ENCODE measurements around the gene PPP3CA.
"Not testable (repeated sequence)": the region's sequence is repeated elsewhere in the genome, so short reads cannot be mapped to it uniquely, and the experiment has no call there.

PPP3CA gene

GRCh38 chr4:101141855-101142254 is 205.5 kb downstream of the PPP3CA start:
- no peak for DNase-seq (ENCODE audit: low spot score)

- no peak for DNase-seq (ENCODE audit: low spot score)
Observed at GRCh38 chr4:101141230-101141629, 206.1 kb downstream of the PPP3CA start.

- no peak for DNase-seq (ENCODE audit: low spot score)
Observed at GRCh38 chr4:101140228-101140627, 207.1 kb downstream of the PPP3CA start.

GRCh38 chr4:101136373-101137370 is 210.7 kb downstream of the PPP3CA start:
- no peak for DNase-seq (ENCODE audit: low spot score)

GRCh38 chr4:101135371-101136010 is 211.8 kb downstream of the PPP3CA start:
- no peak for DNase-seq (ENCODE audit: low spot score)

- DNase-seq (ENCODE audit: low spot score): not testable (repeated sequence)
Observed at GRCh38 chr4:101131058-101131457, 216.3 kb downstream of the PPP3CA start.

- DNase-seq (ENCODE audit: low spot score): not testable (repeated sequence)
Observed at GRCh38 chr4:101128898-101129297, 218.4 kb downstream of the PPP3CA start.

GRCh38 chr4:101128473-101128872 is 218.9 kb downstream of the PPP3CA start:
- no peak for DNase-seq (ENCODE audit: low spot score)

GRCh38 chr4:101127176-101127790 is 220.0 kb downstream of the PPP3CA start:
- DNase-seq (ENCODE audit: low spot score): no peak

GRCh38 chr4:101126059-101126458 is 221.3 kb downstream of the PPP3CA start:
- DNase-seq (ENCODE audit: low spot score): no peak

GRCh38 chr4:101125045-101125942 is 222.0 kb downstream of the PPP3CA start:
- no peak for DNase-seq (ENCODE audit: low spot score)

- no peak for DNase-seq (ENCODE audit: low spot score)
Observed at GRCh38 chr4:101123231-101123630, 224.1 kb downstream of the PPP3CA start.

GRCh38 chr4:101122019-101122418 is 225.3 kb downstream of the PPP3CA start:
- no peak for DNase-seq (ENCODE audit: low spot score)

- DNase-seq (ENCODE audit: low spot score): peak; percentile 58
Observed at GRCh38 chr4:101119141-101119540, 228.2 kb downstream of the PPP3CA start.

GRCh38 chr4:101118617-101119016 is 228.7 kb downstream of the PPP3CA start:
- DNase-seq (ENCODE audit: low spot score): no peak

GRCh38 chr4:101115887-101116286 is 231.4 kb downstream of the PPP3CA start:
- DNase-seq (ENCODE audit: low spot score): no peak

- peak; percentile 99 for DNase-seq (ENCODE audit: low spot score)
Observed at GRCh38 chr4:101114936-101115372, 232.4 kb downstream of the PPP3CA start.

- no peak for DNase-seq (ENCODE audit: low spot score)
Observed at GRCh38 chr4:101104312-101105052, 242.8 kb downstream of the PPP3CA start.

- DNase-seq (ENCODE audit: low spot score): peak; percentile 84
Observed at GRCh38 chr4:101103381-101104142, 243.8 kb downstream of the PPP3CA start.

All from pons (tissue), 1 donor.